ENCODE measurements around the gene TDRD6. TPM values are rescaled to one million over a fixed set of nuclear protein-coding genes. Genes with fewer than 3 reads are reported as not detected.
"Not testable (repeated sequence)": the region's sequence is repeated elsewhere in the genome, so short reads cannot be mapped to it uniquely, and the experiment has no call there.

The TDRD6 gene, protein sequence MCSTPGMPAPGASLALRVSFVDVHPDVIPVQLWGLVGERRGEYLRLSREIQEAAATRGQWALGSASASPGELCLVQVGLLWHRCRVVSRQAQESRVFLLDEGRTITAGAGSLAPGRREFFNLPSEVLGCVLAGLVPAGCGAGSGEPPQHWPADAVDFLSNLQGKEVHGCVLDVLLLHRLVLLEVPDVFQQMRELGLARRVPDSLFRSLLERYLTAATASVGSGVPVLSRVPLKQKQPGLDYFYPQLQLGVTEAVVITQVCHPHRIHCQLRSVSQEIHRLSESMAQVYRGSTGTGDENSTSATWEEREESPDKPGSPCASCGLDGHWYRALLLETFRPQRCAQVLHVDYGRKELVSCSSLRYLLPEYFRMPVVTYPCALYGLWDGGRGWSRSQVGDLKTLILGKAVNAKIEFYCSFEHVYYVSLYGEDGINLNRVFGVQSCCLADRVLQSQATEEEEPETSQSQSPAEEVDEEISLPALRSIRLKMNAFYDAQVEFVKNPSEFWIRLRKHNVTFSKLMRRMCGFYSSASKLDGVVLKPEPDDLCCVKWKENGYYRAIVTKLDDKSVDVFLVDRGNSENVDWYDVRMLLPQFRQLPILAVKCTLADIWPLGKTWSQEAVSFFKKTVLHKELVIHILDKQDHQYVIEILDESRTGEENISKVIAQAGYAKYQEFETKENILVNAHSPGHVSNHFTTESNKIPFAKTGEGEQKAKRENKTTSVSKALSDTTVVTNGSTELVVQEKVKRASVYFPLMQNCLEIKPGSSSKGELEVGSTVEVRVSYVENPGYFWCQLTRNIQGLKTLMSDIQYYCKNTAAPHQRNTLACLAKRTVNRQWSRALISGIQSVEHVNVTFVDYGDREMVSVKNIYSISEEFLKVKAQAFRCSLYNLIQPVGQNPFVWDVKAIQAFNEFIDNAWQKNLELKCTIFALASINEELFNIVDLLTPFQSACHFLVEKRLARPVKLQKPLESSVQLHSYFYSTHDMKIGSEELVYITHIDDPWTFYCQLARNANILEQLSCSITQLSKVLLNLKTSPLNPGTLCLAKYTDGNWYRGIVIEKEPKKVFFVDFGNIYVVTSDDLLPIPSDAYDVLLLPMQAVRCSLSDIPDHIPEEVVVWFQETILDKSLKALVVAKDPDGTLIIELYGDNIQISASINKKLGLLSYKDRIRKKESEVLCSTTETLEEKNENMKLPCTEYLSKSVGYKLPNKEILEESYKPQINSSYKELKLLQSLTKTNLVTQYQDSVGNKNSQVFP (N-terminal part only)
- total RNA-seq, result 0.32 TPM
- long read RNA-seq, result 0 reads

DNA sequence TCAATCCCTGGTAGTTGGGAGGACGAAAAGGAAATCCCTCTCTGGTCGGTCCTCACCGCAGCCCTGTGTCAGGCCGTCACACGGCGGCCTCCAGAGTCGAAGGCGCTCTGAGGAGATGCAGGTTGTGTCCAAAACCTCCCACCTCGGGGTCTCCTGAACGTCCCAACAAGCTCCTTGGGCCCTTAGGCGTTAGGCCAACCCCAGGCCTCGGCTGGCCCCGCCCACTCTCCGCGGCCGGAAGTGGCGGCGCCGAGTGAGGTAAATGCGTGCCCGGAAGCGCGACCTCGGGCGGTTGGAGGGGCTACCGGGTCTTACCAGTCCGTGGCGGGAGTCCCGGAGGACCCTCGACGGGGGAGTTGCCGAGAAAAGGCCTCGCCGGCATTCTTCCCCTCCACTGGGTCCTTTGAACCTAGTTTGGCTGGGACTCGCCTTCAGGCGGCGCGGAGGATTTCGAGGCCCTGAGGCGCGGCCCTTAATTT, at the start of gene TDRD6:
Gene TDRD6 (plus strand): TSS at position 267 of the 479 bp plus-strand sequence. CDS start 244 bp downstream, outside the sequence.
- ATAC-seq (ENCODE audit: poor library complexity) (no peak), DNase-seq (no peak)
- intact Hi-C loops (cut with DNase I), result no loop called here

DNA sequence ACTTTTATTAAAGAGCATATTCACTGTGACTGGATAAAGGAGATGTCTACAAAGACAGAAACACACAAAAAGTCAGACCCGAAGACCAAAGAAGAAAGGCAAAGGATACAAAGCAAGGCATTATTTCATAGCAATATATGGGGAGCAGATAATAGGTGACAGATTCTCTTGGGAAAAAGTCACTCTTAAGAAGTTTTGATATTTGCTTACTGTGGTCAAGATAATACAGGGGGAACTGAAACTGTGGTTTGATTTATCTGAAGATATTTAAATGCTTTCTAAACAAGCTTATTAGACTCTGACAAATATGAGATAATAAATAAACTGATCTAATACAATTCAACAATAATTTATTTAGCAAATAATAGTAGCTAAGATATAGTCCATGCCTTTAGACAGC, 49.8 kb upstream of the TDRD6 start:
- ATAC-seq (ENCODE audit: poor library complexity) (no peak), DNase-seq (no peak)
- intact Hi-C loops (cut with DNase I), result no loop called here

DNA sequence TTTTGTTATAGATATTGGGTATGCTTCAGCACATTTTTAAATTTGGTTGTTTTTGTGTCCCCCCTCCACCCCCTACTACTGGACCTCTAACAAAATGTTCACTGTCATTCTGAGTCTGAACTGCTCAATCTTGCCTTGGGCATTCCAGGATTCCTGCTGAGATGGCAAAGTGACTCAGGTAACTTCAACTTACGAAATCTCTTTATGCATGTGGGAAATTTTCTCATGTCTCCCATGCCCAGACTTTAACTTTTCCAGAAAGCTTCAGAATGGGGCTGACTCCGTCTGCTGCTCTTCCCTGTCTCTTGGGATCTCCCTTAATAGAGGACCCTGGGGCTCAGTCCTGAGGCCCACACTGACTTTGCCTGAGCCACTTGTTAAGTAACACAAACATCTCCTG, 49.0 kb upstream of the TDRD6 start:
- DNase-seq (no peak), ATAC-seq (ENCODE audit: poor library complexity) (no peak)
- intact Hi-C loops (cut with DNase I), result no loop called here

- DNase-seq (no peak), ATAC-seq (ENCODE audit: poor library complexity) (no peak)
- intact Hi-C loops (cut with DNase I), result no loop called here
Measured at GRCh38 chr6:46642928-46643751, 44.5 kb upstream of the TDRD6 start.

DNA sequence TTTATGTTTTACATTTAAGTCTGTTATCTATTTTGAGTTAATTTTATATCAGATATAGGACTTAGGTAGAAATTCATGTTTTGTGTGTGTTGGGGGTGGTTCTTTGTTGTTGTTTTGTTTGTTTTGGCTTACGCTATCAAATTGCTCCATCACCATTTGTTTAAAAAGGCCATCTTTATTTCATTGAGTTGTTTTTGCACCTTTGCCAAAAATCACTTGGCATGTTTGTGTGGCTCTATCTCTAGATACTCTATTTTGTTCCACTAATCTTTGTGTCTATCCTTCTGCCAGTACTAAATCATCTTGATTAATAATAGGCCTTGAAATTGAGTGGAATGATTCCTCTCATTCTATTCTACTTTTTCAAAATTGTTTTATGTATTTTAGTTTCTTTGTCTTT, 42.4 kb upstream of the TDRD6 start:
- DNase-seq (no peak), ATAC-seq (ENCODE audit: poor library complexity) (no peak)
- intact Hi-C loops (cut with DNase I), result no loop called here

GRCh38 chr6:46648108-46648507, 39.6 kb upstream of the TDRD6 start:
- DNase-seq; intact Hi-C loops (cut with DNase I); ATAC-seq (ENCODE audit: poor library complexity): not testable (repeated sequence)

- no peak for ATAC-seq (ENCODE audit: poor library complexity)
- intact Hi-C loops (cut with DNase I), result no loop called here
- DNase-seq, result no peak
Measured at GRCh38 chr6:46648869-46649492, 38.7 kb upstream of the TDRD6 start.

GRCh38 chr6:46651006-46651405, 36.7 kb upstream of the TDRD6 start:
- DNase-seq (no peak), ATAC-seq (ENCODE audit: poor library complexity) (no peak)
- intact Hi-C loops (cut with DNase I), result no loop called here

DNA sequence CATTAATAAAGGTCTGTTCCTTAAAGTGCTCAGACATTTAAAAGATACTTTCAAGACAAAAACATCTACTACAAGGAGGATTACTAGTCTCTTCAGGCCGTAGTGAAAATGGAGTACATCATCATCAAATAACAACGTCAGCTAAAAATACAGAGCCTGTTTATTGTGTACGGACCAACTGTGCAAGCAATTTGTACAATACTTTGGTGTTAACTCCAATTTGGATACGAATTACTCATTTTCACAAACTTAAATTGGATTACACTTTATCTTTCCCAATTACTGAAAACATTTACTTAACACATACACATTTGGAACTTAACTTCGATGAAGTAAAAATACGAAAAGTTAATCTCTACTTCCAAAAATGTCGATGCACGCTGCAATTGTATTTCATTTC, 35.9 kb upstream of the TDRD6 start:
- intact Hi-C loops (cut with DNase I), result no loop called here
- ATAC-seq (ENCODE audit: poor library complexity), result no peak
- DNase-seq, result no peak

DNA sequence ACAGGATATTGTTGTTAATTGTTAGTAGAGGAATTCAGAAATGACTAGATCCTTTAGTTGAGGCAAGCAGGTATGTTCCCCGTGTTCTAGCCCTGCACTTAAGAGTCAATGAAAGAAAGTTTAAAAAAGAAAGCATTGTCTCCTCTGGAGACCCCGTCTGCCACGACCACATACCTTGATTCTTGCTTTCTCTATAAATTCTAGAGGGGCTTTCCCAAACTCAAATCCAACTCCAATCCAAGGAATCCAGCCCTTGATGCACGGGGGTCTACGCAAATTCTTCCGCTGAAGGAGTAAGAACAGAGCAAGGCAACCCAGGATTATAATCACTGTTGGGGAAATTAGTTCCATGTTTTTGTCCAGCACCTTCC, 35.5 kb upstream of the TDRD6 start:
- ATAC-seq (ENCODE audit: poor library complexity) (no peak), DNase-seq (no peak)
- intact Hi-C loops (cut with DNase I), result no loop called here

DNA sequence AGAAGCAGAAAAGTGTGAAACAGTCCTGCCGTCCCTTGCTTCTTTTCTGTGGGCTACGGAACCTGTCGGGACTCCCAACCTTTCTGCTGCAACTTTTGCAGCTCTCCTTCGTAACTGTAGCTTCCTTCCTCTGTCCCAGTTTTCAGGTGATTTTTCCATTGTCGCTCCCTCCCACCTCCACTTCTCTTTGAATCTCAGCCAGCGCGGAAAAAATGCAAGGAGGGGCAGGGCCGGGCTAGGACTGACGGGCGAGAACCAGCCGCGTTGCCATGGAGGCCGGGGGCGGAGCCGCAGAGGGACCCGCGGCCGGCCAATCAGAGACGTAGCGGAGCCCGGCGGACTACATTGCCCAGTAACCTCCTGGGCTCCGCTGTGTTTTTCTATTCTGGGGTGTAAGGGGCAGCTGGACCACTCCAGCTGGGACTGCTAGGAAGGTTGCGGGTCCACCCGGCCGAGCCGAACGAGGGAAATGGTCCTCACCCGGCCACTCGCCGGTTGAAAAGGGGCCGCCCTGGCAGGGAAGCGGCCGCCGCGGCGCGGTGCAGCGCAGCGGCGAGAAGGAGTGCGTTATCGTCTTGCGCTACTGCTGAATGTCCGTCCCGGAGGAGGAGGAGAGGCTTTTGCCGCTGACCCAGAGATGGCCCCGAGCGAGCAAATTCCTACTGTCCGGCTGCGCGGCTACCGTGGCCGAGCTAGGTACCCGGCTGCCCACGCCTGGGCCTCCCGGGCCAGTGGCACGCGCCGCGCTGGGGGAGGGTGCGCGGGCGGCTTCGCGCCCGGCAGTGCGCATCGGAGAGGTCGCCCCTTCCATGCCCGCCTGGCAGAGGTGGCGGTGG, 34.9 kb upstream of the TDRD6 start, which contains the start of the genes CYP39A1 and SLC25A27:
Gene CYP39A1 (minus strand): TSS at position 216 of the 836 bp plus-strand sequence. CDS start 236 bp downstream, outside the sequence.
Gene SLC25A27 (plus strand): TSS at position 373 of the 836 bp plus-strand sequence. CDS start 218 bp downstream, at position 591.
- DNase-seq, result peak; percentile 96
- intact Hi-C loops (cut with DNase I), result no loop called here
- peak; percentile 100 for ATAC-seq (ENCODE audit: poor library complexity)

- no peak for DNase-seq
- intact Hi-C loops (cut with DNase I), result no loop called here
- ATAC-seq (ENCODE audit: poor library complexity), result no peak
Measured at GRCh38 chr6:46653439-46654195, 34.1 kb upstream of the TDRD6 start.

DNA sequence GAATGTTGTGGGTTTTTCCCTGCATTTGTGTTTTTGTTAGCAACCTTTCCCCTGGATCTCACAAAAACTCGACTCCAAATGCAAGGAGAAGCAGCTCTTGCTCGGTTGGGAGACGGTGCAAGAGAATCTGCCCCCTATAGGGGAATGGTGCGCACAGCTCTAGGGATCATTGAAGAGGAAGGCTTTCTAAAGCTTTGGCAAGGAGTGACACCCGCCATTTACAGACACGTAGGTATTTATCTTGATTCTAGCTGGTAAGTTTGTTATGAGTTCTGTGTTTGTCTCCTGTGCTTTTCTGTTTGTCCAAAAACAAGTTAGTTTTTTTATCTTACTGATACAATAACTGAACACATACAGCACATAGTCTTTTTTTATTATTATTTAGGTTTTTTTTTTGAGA, 31.9 kb upstream of the TDRD6 start:
- ATAC-seq (ENCODE audit: poor library complexity) (no peak), DNase-seq (no peak)
- intact Hi-C loops (cut with DNase I), result no loop called here

DNA sequence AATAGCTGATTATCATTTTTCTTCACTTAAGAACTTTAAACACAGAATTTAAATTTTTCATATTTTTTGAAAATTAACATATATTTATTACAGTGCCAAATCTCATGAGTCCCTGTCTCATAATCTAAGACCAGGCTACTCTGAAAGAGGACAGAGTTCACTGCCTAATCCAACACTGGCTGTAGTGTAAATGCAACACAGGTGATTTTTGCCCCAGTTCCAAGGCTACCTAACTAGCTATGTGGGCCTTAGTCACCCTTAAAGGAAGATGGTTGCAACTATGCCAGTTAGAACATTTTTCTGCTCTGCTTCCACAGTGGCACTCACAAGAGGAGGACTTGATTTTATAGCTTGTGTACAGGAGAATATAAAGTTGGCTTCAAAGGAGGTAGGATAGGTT, 30.0 kb upstream of the TDRD6 start:
- no peak for ATAC-seq (ENCODE audit: poor library complexity)
- intact Hi-C loops (cut with DNase I), result no loop called here
- no peak for DNase-seq

GRCh38 chr6:46661483-46661882, 26.2 kb upstream of the TDRD6 start:
- intact Hi-C loops (cut with DNase I), result no loop called here
- DNase-seq (no peak), ATAC-seq (ENCODE audit: poor library complexity) (no peak)

DNA sequence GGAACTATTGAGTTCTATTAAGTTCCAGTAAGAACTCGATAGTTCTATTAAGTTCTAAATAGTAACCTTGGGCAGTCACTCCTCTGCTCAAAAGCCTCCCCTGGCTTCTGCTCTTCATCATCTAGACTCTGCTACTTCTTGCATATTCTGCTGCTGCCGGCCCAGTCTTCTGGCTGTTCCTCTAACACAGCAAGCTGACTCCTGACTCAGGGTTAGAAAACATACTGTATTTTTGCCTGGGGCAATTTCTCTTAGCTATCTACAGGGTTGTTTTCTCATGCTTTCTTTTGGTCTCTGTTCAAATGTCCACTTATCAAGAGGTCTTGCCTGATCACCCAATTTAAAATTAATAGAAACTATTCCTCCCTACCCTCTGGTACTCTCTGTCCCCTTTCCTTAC, 20.3 kb upstream of the TDRD6 start:
- no peak for DNase-seq
- intact Hi-C loops (cut with DNase I), result no loop called here
- ATAC-seq (ENCODE audit: poor library complexity), result no peak

All from Right ventricle myocardium superior (tissue), 1 donor.